GM12865 (cell line): ENCODE data around the gene IL1RN.

Source experiments
- DNase-seq: peaks from one replicate; pipeline ENCODE4 v3.0.0; 2010; ENCODE audit warnings: low read depth
- H3K4me3 ChIP-seq: 2 replicates; pipeline ENCODE4 v1.5.1; 2011; ENCODE audit warnings: mild to moderate bottlenecking, low read depth, low read length, control low read depth
- TF ChIP-seq, protein P1 (sequence below): IDR thresholded peaks from 2 replicates; pipeline ENCODE4 v1.5.1; 2011; ENCODE audit warnings: low read length, control low read depth, low read depth, inconsistent platforms; ENCODE audit not compliant: insufficient read depth; ENCODE audit errors: missing control alignments

Gene IL1RN

DNA sequence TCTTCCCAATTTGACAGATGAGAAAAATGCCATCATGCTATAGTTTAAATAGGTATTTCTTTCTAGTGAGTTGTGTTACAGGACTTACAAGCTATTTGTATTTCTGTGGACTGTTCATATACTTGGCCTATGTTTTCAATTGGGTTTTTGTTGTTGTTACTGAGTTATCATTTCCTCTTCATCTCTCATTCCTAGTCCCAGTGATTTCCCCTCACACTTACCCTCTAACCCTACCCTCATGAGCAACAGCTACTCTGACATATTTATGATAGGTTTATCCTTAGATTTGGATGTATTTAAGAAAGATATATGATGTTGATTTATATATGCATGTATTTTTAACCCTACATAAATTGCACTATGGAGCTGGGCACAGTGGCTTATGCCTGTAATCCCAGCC is 35.5 kb downstream of the IL1RN start:
- TF ChIP-seq, protein P1, sequence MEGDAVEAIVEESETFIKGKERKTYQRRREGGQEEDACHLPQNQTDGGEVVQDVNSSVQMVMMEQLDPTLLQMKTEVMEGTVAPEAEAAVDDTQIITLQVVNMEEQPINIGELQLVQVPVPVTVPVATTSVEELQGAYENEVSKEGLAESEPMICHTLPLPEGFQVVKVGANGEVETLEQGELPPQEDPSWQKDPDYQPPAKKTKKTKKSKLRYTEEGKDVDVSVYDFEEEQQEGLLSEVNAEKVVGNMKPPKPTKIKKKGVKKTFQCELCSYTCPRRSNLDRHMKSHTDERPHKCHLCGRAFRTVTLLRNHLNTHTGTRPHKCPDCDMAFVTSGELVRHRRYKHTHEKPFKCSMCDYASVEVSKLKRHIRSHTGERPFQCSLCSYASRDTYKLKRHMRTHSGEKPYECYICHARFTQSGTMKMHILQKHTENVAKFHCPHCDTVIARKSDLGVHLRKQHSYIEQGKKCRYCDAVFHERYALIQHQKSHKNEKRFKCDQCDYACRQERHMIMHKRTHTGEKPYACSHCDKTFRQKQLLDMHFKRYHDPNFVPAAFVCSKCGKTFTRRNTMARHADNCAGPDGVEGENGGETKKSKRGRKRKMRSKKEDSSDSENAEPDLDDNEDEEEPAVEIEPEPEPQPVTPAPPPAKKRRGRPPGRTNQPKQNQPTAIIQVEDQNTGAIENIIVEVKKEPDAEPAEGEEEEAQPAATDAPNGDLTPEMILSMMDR = no peak
- H3K4me3 ChIP-seq = no peak overlapping the region
- no peak for DNase-seq

DNA sequence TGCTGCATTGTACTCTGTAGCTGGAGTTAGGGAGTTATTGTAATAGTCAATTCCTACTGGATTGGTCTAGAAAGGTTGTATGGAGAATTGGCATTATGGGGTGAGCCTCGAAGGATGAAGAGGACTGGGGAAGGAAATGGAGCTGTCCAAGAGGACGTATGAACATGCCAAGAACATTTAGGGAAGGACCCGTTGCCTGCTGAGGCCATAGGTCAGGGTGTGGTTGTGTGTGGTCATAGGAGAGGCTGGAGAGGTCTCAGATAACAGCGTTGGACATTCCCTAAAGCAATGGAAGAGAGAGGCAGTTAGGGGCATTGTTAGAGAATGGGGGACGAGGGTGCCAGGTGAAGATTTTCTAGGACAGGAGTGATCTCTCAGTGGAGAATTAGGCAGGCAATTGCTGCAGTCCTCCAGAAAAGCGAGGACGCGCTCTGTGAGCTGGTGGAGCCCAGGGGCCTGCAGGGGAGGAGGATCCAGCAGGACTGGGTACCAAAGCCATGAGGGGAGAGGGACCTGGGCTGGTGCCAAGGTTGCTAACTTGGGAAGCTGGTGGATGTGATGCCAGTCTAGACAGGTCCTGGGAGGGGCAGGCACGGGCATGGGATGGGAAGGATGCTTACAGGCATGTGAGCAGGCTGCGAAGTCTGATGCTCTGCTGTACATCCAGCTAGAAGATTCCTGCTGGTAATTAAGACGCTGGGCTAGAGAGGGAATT is 37.0 kb downstream of the IL1RN start:
- DNase-seq = no peak
- no peak overlapping the region for H3K4me3 ChIP-seq
- TF ChIP-seq, protein P1 = no peak

DNA sequence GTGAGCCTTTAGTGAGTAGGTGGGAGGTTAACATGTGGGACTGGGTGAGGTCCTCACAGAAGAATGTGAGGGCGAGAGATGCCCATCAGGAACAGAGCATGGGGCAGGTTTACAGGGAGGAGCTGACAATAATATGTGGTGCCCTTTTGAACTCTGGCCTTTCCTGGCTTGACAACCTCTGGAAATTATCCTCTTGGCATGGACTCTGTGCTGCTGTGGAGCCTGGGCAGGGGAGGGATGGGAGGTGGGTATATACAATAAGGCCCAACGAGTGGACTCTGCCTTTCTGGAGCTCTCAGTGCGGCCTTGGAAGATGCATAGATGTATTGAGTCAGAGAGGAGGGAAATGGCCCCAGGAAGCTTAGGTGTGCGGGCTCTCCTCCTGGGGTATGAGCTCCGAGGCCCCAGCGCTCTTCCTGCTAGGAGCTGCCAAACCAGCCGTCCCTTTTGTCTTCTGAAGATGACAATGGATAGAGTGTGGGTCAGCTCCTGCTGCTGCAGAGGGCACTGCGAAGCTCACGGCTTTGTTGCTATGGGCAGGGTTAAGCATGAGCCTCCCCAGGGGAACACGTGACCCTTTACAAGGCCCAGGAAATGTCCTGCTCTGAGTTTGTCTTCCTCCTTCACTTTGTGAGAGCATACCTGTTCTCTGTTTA is 37.7 kb downstream of the IL1RN start:
- TF ChIP-seq, protein P1 = no peak
- DNase-seq = no peak
- H3K4me3 ChIP-seq = no peak overlapping the region

DNA sequence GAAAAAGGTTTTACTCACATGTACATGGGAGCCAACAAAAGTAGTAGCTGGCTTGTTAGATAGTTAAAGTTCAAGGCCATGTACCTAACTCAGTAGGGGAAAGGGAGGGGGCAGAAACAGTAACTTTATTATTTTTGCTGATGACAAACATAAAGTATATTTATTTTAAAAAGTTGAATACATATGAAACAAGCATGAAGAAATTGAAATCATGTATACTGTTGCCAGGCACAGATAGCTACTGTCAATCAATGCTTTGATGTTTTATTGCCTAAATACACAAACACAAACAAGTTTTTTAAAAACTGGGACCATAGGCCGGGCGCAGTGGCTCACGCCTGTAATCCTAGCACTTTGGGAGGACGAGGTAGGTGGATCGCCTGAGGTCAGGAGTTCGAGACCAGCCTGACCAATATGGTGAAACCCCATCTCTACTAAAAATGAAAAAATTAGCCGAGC is 38.8 kb downstream of the IL1RN start:
- no peak for DNase-seq
- TF ChIP-seq, protein P1 = no peak
- no peak overlapping the region for H3K4me3 ChIP-seq

DNA sequence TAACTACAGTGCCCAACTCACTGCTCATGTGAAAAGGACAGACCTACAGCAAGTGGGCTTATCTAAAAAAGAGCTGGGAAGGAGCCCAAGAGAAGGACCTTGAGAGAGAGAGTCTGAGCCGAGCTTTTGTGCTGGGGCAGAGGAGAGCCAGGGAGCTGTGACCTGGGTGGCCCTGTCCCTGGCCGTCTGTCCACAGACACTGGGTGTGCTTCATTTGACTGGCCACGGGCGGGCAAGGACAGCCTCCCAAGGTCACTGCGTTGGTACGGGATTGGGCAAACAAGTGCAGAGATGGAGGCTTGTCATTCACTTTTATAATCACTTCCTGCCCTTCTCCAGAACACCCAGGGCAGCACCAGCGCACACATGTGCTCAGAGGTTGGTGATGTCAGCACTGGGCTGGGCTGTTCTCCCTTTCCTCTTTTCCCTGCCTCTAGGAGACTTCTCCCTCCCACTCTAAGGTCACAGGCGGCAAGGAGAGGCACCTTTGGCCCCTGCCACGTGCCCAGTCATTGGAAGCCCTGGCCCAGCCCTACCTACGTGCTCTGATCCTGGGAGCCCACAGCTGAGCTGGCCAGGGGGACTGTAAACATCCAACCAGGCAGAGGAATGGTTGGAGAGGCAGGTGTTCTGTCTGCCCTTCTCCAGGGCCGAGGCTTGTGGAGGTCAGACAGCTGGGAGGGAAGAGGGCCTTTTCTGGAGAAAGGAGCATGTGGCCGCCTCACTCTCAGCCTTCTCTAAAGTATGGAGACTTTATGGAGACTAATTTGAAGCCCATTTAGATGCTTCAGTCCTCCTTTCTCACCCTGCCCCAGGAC is 39.9 kb downstream of the IL1RN start:
- TF ChIP-seq, protein P1 = no peak
- no peak overlapping the region for H3K4me3 ChIP-seq
- DNase-seq = no peak

DNA sequence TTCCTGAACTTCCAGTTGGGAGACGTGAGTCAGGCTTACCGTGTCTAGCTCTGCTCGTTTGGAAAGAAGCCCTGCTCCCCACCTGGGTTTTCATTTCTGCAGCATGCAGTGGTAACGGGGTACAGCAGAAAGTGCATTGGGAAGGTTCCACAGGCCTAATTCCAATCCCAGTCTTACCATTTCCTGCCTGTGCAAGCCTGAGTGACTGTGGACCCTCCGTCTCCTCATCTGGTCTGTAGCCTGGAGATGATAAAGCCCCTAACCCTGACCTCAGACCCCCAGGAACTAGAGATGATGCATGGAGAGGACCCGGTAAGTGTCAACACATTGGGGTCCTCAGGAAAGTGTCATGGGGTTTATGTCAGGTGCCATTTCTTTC is 40.6 kb downstream of the IL1RN start:
- TF ChIP-seq, protein P1 = no peak
- DNase-seq = no peak
- no peak overlapping the region for H3K4me3 ChIP-seq
